ENCODE measurements around the gene SEMA5B.

Gene SEMA5B

DNA sequence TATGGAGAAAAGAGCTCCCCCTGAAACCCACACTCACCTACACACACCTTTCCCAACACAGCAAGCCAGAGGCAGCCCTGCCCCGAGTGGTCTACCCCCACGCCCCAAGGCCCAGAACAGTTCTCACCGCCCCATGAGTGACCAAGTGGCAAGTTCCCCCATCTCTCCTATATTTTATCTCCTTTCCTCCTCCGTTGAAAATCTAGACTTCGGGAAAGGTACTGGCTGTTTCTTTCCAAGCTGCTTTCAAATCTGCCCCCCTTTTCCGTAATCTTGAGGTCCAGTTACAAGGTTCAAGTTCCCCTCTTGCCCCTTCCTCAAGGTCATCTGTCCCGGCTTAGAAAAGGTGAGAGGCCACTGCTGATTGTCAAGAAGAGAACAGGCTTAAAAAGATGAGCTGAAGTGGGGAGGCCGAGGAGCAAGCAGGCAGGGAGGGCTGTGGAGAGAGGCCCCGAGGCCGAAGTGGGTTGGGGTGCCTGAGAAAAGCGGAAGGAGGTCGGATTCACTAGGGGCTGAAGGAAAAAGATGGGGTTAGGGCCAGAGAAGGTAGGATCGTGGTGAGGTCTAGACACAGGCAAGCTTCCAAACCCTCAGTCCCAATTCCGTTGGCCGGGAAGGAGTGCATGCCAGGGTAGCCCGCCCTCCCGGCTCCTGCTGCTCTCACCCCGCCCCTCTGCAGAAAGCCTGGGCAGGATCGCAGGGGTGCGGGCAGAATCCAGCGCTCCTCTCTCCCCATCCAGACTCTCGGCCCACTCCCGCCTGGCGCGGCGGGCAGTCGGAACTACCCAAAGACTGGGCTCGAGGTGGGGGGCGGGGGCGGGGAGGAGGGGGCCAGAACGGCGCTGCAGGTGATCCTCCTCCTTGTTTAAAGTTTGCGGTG, 1.7 kb downstream of the SEMA5B start:
- no peak for DNase-seq

DNA sequence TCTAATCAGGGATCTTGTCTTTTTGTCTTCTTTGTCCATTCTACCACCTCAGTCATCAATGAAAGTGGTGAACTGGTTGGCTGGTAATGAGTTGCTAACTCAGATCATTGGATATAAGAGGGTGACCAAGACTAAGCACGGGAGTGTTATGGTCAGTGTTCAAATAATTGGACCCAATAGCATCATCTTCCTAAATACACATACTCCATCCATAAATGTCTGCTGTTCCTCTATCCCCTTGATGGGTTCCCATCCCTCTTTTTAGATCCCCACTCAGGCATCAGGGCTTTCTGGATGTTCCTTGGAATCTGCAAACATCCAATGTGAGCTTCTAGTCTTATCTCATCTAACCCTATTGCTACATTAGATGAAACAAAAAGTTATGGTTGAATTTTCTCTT, 3.5 kb downstream of the SEMA5B start:
- no peak for DNase-seq

DNA sequence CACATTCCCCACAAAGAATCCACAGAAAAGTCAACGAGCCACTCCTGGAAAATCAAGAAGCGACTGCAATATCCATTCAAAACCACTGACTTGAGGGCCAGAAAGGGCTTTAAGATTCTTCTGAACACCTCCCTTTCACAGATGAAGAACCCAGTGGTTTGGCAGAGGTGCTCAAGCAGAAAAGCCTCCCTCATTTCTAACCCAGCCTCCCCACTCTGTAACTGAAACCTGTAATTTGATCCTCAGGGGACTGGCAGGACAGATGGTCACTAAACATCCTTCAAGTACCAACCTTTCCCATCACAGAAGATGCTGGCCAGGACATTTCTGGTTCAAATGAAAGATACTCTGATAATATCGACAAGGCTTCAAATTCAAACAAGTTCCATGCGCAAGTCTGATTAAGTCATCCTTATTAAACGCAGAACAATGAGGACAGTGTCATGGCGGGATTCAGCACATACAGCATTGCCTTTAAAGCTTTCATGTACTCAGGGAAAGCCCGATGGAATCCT, 5.5 kb downstream of the SEMA5B start:
- no peak for DNase-seq

GRCh38 chr3:123021388-123021787, 6.2 kb downstream of the SEMA5B start:
- DNase-seq = no peak

- no peak for DNase-seq
Measured at GRCh38 chr3:123020709-123021108, 6.9 kb downstream of the SEMA5B start.

- no peak for DNase-seq
Measured at GRCh38 chr3:123019591-123019990, 8.0 kb downstream of the SEMA5B start.

- DNase-seq = no peak
Measured at GRCh38 chr3:123019161-123019560, 8.4 kb downstream of the SEMA5B start.

- no peak for DNase-seq
Measured at GRCh38 chr3:123018683-123019082, 8.9 kb downstream of the SEMA5B start.

- DNase-seq = no peak
Measured at GRCh38 chr3:123015596-123015995, 12.0 kb downstream of the SEMA5B start.

- no peak for DNase-seq
Measured at GRCh38 chr3:123013876-123014275, 13.7 kb downstream of the SEMA5B start.

DNA sequence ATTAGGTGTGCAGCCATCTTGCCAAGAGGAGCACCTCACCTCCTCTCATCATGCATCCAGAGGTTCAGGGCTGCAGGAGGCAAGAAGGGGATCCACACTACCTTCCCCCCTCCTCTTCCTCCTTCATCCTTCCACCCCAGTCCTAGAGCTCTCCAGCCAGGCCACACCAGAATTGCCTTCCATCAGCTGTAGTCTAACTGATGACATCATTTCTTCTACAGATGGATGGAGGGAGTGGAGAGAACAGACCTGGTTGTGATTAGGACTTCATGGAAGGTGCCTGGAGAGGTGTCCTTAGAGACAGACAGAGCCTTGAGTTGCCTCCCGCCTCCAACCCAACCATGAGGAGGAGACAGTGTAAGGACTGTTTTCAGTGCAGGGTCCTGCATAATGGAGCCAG, 14.9 kb downstream of the SEMA5B start:
- no peak for DNase-seq

- DNase-seq = no peak
Measured at GRCh38 chr3:123011447-123011846, 16.1 kb downstream of the SEMA5B start.

DNA sequence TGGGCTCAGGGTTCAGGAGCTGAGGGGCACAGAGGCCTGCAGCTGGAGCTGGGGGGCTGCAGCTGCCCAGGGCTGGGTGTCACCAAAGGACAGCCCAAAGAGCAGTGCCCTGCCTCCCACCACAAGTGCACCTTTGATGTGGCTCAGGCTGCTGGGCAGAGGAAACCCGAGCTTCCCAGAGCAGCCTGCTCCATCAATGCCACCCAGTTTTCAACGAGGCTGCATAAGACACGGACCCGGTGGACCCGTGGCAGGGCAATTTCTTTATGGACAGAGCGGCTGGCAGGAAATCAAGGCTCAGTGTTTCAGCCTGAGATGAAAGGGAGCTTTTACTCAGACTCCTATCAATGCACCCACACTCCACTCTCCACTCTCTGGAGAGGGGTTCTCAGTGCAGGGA, 18.7 kb downstream of the SEMA5B start:
- DNase-seq = no peak

GRCh38 chr3:123006609-123007008, 21.0 kb downstream of the SEMA5B start:
- no peak for DNase-seq

DNA sequence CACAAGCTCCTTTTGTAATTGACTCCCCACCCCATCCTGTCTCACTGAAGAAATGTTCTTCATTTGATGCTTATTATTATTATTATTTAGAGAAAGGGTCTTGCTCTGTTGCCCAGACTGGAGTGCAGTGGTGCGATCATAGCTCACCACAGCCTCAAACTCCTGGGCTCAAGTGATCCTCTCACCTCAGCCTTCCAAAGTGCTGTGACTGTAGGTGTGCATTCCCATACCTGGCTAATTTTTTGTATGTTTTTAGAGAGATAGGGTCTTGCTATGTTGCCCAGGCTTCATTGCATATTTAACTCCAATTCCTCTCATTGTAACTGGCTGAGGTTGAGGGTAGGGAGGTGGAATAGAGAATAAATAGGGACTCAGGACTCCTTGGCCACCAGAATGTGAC, 22.3 kb downstream of the SEMA5B start:
- no peak for DNase-seq

DNA sequence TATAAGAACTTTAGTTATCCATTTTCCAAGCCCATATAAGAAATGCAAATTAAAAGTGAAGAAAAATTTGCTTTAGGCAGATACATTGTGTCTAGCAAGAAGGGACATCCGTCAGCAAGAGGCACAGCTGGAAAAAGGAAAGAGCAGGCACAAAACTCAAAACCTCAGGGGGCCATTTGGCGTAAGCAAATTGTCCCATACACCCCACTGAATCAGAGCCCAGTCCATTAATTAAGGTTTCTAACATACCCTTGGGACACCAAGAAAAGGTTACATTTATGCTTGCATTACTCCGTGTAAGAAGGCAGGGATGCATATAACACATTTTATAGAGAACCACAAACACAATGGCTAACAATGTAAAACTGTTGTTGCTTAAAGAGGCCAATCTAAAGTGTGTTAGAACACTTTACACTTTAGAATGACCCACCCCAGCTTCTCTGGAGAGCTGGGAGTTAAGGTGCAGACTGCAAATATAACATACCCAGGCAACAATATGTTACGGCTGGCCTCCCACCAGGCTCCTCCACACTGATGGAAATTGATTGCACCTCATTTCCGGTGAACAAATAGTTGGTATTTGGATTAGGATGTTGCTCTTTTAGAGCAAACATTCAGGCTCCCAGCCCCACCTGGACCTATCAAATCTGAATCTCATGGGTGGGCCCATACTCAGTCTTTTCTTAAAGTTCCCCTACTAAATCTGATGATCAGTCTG, 23.2 kb downstream of the SEMA5B start:
- DNase-seq = no peak

- no peak for DNase-seq
Measured at GRCh38 chr3:123002749-123003497, 24.6 kb downstream of the SEMA5B start.

DNA sequence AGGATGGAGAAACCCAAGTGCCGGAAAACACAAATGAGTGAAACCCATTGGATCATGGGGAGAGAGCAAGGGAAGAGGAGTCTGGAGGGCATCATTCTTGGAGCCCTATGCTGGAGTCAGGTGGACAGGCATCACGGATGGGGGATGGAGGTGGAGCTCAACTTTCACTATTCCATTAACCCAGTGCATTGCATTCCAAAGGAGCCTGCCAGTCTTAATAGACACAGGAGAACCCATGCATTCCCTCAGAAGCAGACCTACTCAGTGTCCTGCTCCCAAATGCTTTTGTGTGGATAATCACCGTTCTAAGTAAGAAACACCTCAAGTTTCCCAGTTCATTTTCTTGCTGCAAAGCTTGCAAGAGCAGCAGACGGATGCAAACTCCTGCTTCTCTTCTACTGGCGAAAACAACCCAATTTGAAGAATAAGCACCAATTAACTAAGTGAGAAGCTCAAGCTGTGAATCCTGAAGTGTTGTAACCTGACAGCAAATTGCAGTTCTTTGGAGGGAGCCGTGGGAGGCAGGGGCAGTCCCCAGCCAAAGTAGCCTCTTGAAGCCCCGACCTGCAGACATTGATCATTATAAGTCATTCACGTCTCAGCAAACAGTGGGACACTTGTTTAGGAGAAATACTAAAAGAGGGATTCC, 25.3 kb downstream of the SEMA5B start:
- DNase-seq = no peak

DNA sequence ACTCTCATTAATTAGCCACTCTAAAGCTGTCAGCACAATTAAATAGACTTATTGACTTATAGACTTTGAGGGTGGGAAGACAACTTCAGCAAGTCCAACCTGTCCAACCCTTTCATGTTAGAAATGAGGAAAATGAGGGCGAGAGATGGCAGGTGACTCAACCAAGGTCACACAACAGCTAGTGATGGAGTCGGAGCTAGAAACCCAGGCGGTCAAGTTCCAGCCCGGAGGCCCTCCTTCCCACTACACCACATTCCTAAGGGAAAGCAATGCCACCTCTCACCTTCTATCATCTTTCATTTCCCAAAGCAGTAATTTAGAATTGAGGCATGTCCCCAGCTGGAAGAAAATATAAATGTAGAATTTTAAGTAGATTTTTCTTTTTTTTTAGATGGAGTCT, 28.7 kb downstream of the SEMA5B start:
- DNase-seq = no peak

DNA sequence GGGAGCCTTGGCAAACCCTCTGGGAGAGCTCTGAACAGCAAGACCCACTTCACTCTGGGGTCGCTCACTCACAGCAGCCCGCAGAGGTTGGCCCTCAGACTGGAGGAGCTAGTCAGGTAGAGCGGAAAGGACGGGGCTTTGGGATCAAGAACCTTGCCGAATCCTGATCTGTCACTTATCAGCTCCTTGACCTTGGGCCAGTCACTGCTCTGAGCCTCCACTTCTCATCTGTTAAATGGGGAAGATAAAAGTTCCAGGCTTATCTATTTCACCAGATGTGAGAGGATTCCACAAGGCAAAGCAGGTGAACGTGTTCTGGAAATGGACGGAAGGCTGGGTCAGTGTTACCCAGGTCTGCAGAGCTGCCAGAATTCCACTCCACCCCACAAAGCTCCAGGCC, 29.4 kb downstream of the SEMA5B start:
- no peak for DNase-seq

- DNase-seq = peak; percentile 47 to 80
Measured at GRCh38 chr3:122996038-122996580, 31.5 kb downstream of the SEMA5B start.

GRCh38 chr3:122994954-122995353, 32.6 kb downstream of the SEMA5B start:
- DNase-seq = no peak
